HCT116 (cell line): ENCODE data around the gene LGALS12.

Source experiments
- EZH2 ChIP-seq: fragments of 200-600 bp; sonication (generic); IDR thresholded peaks from 2 replicates; pipeline ENCODE4 v1.6.1; 2017; ENCODE audit warnings: antibody characterized with exemption, mixed run types
- POLR2A ChIP-seq: IDR thresholded peaks from 2 replicates; pipeline ENCODE4 v1.7.0; 2011; ENCODE audit warnings: borderline replicate concordance; ENCODE audit not compliant: insufficient read depth, insufficient read length; ENCODE audit errors: extremely low read depth
- TF ChIP-seq, protein P1 (sequence below): IDR thresholded peaks from 2 replicates; pipeline ENCODE4 v1.6.1; 2012

DNA sequence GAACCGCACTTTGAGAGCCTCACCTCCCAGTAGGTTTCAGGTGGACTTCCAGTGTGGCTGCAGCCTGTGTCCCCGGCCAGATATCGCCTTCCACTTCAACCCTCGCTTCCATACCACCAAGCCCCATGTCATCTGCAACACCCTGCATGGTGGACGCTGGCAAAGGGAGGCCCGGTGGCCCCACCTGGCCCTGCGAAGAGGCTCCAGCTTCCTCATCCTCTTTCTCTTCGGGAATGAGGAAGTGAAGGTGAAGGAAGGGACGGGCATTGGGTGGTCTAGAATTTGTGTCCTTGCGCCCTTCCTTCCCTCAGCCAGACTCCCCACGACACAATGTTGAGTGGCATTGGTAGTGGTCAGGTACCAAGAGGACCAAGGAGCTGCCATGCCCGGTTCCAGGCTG, 2.9 kb downstream of the LGALS12 start:
- no peak for TF ChIP-seq EZH2
- TF ChIP-seq, protein P1, sequence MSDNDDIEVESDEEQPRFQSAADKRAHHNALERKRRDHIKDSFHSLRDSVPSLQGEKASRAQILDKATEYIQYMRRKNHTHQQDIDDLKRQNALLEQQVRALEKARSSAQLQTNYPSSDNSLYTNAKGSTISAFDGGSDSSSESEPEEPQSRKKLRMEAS = no peak
- TF ChIP-seq POLR2A = no peak
